Activated naive CD4-positive, alpha-beta T cell treated with anti-CD3 and anti-CD28 coated beads, Interleukin-2, amount 50 U/mL, for 24 hours (primary cell): ENCODE results near the gene PKDCC.

ENCODE experiments used
- H3K27ac Mint-ChIP-seq: one replicate; pipeline ENCODE4 v1.8.0; 2021; ENCODE audit warnings: mild to moderate bottlenecking, mixed read lengths
- H3K27me3 Mint-ChIP-seq: one replicate; pipeline ENCODE4 v1.8.0; 2021; ENCODE audit warnings: mixed read lengths
- H3K36me3 Mint-ChIP-seq: one replicate; pipeline ENCODE4 v1.8.0; 2021; ENCODE audit warnings: mixed read lengths
- H3K4me1 Mint-ChIP-seq: one replicate; pipeline ENCODE4 v1.8.0; 2021; ENCODE audit warnings: mixed read lengths
- H3K4me3 Mint-ChIP-seq: one replicate; pipeline ENCODE4 v1.8.0; 2021; ENCODE audit warnings: mild to moderate bottlenecking, mixed read lengths
- H3K9me3 Mint-ChIP-seq: one replicate; pipeline ENCODE4 v1.8.0; 2021; ENCODE audit warnings: mixed read lengths

Gene PKDCC

GRCh38 chr2:42099438-42100173, 51.8 kb downstream of the PKDCC start:
- Mint-ChIP-seq H3K36me3 (peaks cover 4% of the 10 kb centered on the region), H3K9me3 (peaks cover 6% of the 10 kb centered on the region), H3K4me1 (peaks cover 57% of the 10 kb centered on the region), H3K27me3 (no peaks in the 10 kb centered on the region), H3K4me3 (peak overlapping the region; percentile 62), H3K27ac (peak overlapping the region; percentile 85)

- Mint-ChIP-seq H3K27me3 (no peaks in the 10 kb centered on the region), H3K4me1 (peaks cover 57% of the 10 kb centered on the region), H3K27ac (peak overlapping the region; percentile 85), H3K9me3 (peaks cover 6% of the 10 kb centered on the region), H3K36me3 (peaks cover 4% of the 10 kb centered on the region), H3K4me3 (peak overlapping the region; percentile 62)
Measured at GRCh38 chr2:42100683-42101205, 52.9 kb downstream of the PKDCC start.

GRCh38 chr2:42101206-42102023, 53.6 kb downstream of the PKDCC start:
- H3K4me3 Mint-ChIP-seq = peak overlapping the region; percentile 88
- peak overlapping the region; percentile 98 for H3K27ac Mint-ChIP-seq
- H3K27me3 Mint-ChIP-seq = no peaks in the 10 kb centered on the region
- H3K9me3 Mint-ChIP-seq = peaks cover 6% of the 10 kb centered on the region
- peaks cover 4% of the 10 kb centered on the region for H3K36me3 Mint-ChIP-seq
- peaks cover 51% of the 10 kb centered on the region for H3K4me1 Mint-ChIP-seq

- Mint-ChIP-seq H3K4me1 (peaks cover 49% of the 10 kb centered on the region), H3K9me3 (peaks cover 6% of the 10 kb centered on the region), H3K27ac (peak overlapping the region; percentile 98), H3K36me3 (peaks cover 4% of the 10 kb centered on the region), H3K4me3 (peak overlapping the region; percentile 88), H3K27me3 (no peaks in the 10 kb centered on the region)
Measured at GRCh38 chr2:42102024-42102590, 54.3 kb downstream of the PKDCC start.

- Mint-ChIP-seq H3K27ac (peak overlapping the region; percentile 98), H3K9me3 (peaks cover 6% of the 10 kb centered on the region), H3K4me1 (peaks cover 41% of the 10 kb centered on the region)
Measured at GRCh38 chr2:42102591-42103450, 55.0 kb downstream of the PKDCC start.

GRCh38 chr2:42103829-42104228, 56.0 kb downstream of the PKDCC start:
- Mint-ChIP-seq H3K4me3 (peak overlapping the region; percentile 19), H3K27ac (peak overlapping the region; percentile 52), H3K9me3 (peaks cover 6% of the 10 kb centered on the region), H3K36me3 (peaks cover 4% of the 10 kb centered on the region), H3K4me1 (peaks cover 31% of the 10 kb centered on the region), H3K27me3 (no peaks in the 10 kb centered on the region)

More at GRCh38 chr2:42102591-42103450, 55.0 kb downstream of the PKDCC start:
- no peaks in the 10 kb centered on the region for H3K27me3 Mint-ChIP-seq
- H3K36me3 Mint-ChIP-seq = peaks cover 4% of the 10 kb centered on the region
- peak overlapping the region; percentile 88 for H3K4me3 Mint-ChIP-seq

GRCh38 chr2:42104621-42105020, 56.8 kb downstream of the PKDCC start:
- peak overlapping the region; percentile 19 for H3K4me3 Mint-ChIP-seq
- H3K27ac Mint-ChIP-seq = peak overlapping the region; percentile 52

GRCh38 chr2:42105330-42106256, 57.8 kb downstream of the PKDCC start:
- Mint-ChIP-seq H3K27me3 (no peaks in the 10 kb centered on the region), H3K4me1 (peaks cover 14% of the 10 kb centered on the region), H3K9me3 (no peaks in the 10 kb centered on the region), H3K4me3 (no peak overlapping the region), H3K36me3 (peaks cover 1% of the 10 kb centered on the region), H3K27ac (no peak overlapping the region)

More at GRCh38 chr2:42104621-42105020, 56.8 kb downstream of the PKDCC start:
- H3K4me1 Mint-ChIP-seq = peaks cover 23% of the 10 kb centered on the region
- no peaks in the 10 kb centered on the region for H3K27me3 Mint-ChIP-seq
- peaks cover 4% of the 10 kb centered on the region for H3K36me3 Mint-ChIP-seq
- H3K9me3 Mint-ChIP-seq = peaks cover 6% of the 10 kb centered on the region

GRCh38 chr2:42106257-42106816, 58.5 kb downstream of the PKDCC start:
- Mint-ChIP-seq H3K27ac (no peak overlapping the region), H3K4me1 (peaks cover 11% of the 10 kb centered on the region), H3K9me3 (no peaks in the 10 kb centered on the region), H3K27me3 (no peaks in the 10 kb centered on the region), H3K36me3 (no peaks in the 10 kb centered on the region), H3K4me3 (no peak overlapping the region)

- Mint-ChIP-seq H3K36me3 (no peaks in the 10 kb centered on the region), H3K9me3 (no peaks in the 10 kb centered on the region), H3K4me1 (peaks cover 9% of the 10 kb centered on the region), H3K27ac (no peak overlapping the region), H3K4me3 (no peak overlapping the region), H3K27me3 (no peaks in the 10 kb centered on the region)
Measured at GRCh38 chr2:42107249-42108042, 59.6 kb downstream of the PKDCC start.
